Colonic mucosa (tissue), 4 donors: Measurements from ENCODE around the gene ZNF800. TPM values are rescaled to one million over a fixed set of nuclear protein-coding genes. Genes with fewer than 3 reads are reported as not detected.

Experiments
- DNase-seq: peaks from one replicate; pipeline ENCODE4 v3.0.0-alpha.2; 2020
- H3K27ac ChIP-seq: fragments of 200-600 bp; one replicate; pipeline ENCODE4 v1.8.0; 2021
- H3K27me3 ChIP-seq: fragments of 200-600 bp; one replicate; pipeline ENCODE4 v1.8.0; 2021
- H3K36me3 ChIP-seq: fragments of 200-600 bp; one replicate; pipeline ENCODE4 v1.8.0; 2021
- H3K4me1 ChIP-seq: fragments of 200-600 bp; one replicate; pipeline ENCODE4 v1.8.0; 2021; ENCODE audit warnings: mild to moderate bottlenecking
- H3K4me3 ChIP-seq: fragments of 200-600 bp; one replicate; pipeline ENCODE4 v1.8.0; 2021
- H3K9ac ChIP-seq, 2 donors: one replicate each; pipeline ENCODE4 v1.7.0; 2013; ENCODE audit warnings: control low read depth in 2 of 2, low read depth in 2 of 2, low read length in 2 of 2
- H3K9me3 ChIP-seq: fragments of 200-600 bp; one replicate; pipeline ENCODE4 v1.8.0; 2021
- CTCF ChIP-seq: fragments of 200-600 bp; IDR thresholded peaks from one replicate; pipeline ENCODE4 v1.8.0; 2022; ENCODE audit warnings: antibody characterized with exemption, mild to moderate bottlenecking
- intact Hi-C: fragments of 100-400 bp; cut with DNase I; formaldehyde crosslinking; loops from one replicate; pipeline ENCODE4 v1.14.1; 2022
- total RNA-seq, 2 donors: library from RNA; stranded (reverse); fragmentation: NEBNext Ultra II Directional in 1 of 2; extraction: Animal tissue kit (Norgen Biotek cat#: 25700) in 1 of 2; gene quantifications; one replicate each; pipeline ENCODE4 v1.2.1, GENCODE V29; 2021
- donor health status: healthy.
- donor health status: DM: no; HTN: no; CAD: no.
- donor health status: DM: no; HTN: no; CAD: no.

The ZNF800 gene
- total RNA-seq, 2 donors from 2014 or later: 27.0 to 32.4 TPM

GRCh38 chr7:127366680-127367079 is 25.8 kb downstream of the ZNF800 start:
- no peaks in the 10 kb centered on the region for H3K36me3 ChIP-seq
- H3K4me1 ChIP-seq: no peaks in the 10 kb centered on the region
- H3K27ac ChIP-seq: no peak overlapping the region
- no peak overlapping the region for H3K4me3 ChIP-seq
- TF ChIP-seq CTCF: no peak
- no peaks in the 10 kb centered on the region for H3K9me3 ChIP-seq
- no peaks in the 10 kb centered on the region for H3K27me3 ChIP-seq
- H3K9ac ChIP-seq: no peak overlapping the region
- intact Hi-C loops: no loop called here
- DNase-seq: no peak

- TF ChIP-seq CTCF: no peak
Measured at GRCh38 chr7:127365957-127366315, 26.6 kb downstream of the ZNF800 start.

GRCh38 chr7:127365164-127365956 is 27.1 kb downstream of the ZNF800 start:
- no peak for TF ChIP-seq CTCF
- Histone ChIP-seq H3K27me3 (no peaks in the 10 kb centered on the region), H3K9ac (no peak overlapping the region), H3K4me1 (no peaks in the 10 kb centered on the region), H3K9me3 (no peaks in the 10 kb centered on the region), H3K4me3 (no peak overlapping the region), H3K36me3 (no peaks in the 10 kb centered on the region), H3K27ac (no peak overlapping the region)
- intact Hi-C loops: no loop called here
- no peak for DNase-seq

More at GRCh38 chr7:127365957-127366315, 26.6 kb downstream of the ZNF800 start:
- Histone ChIP-seq H3K4me1 (no peaks in the 10 kb centered on the region), H3K9me3 (no peaks in the 10 kb centered on the region), H3K9ac (no peak overlapping the region), H3K27ac (no peak overlapping the region), H3K4me3 (no peak overlapping the region), H3K27me3 (no peaks in the 10 kb centered on the region), H3K36me3 (no peaks in the 10 kb centered on the region)
- intact Hi-C loops: no loop called here
- DNase-seq: no peak

GRCh38 chr7:127362364-127363027 is 30.0 kb downstream of the ZNF800 start:
- TF ChIP-seq CTCF: no peak
- H3K27ac ChIP-seq: no peak overlapping the region
- H3K27me3 ChIP-seq: no peaks in the 10 kb centered on the region
- no peaks in the 10 kb centered on the region for H3K4me1 ChIP-seq
- intact Hi-C loops: no loop called here
- H3K4me3 ChIP-seq: no peak overlapping the region
- H3K9ac ChIP-seq: no peak overlapping the region
- no peaks in the 10 kb centered on the region for H3K9me3 ChIP-seq
- H3K36me3 ChIP-seq: no peaks in the 10 kb centered on the region
- no peak for DNase-seq

- Histone ChIP-seq H3K4me1 (no peaks in the 10 kb centered on the region), H3K9ac (no peak overlapping the region), H3K27ac (no peak overlapping the region), H3K27me3 (no peaks in the 10 kb centered on the region), H3K9me3 (no peaks in the 10 kb centered on the region), H3K4me3 (no peak overlapping the region), H3K36me3 (no peaks in the 10 kb centered on the region)
- TF ChIP-seq CTCF: no peak
- intact Hi-C loops: no loop called here
- no peak for DNase-seq
Measured at GRCh38 chr7:127361736-127362135, 30.8 kb downstream of the ZNF800 start.
